ENCODE data around the gene MSX1.

GRCh38 chr4:4849106-4849505, 10.4 kb upstream of the MSX1 start:
- TF ChIP-seq EZH2 (IDR thresholded peaks at IDR 0.05; ENCODE audit: borderline replicate concordance, low read depth, low read length, severe bottlenecking) (no peak), CTCF (IDR thresholded peaks at IDR 0.05; ENCODE audit: extremely low read depth in 1 of 2, insufficient read depth in 1 of 2, low read depth in 1 of 2, low read length in 2 of 2) (no peak), MAX (IDR thresholded peaks at IDR 0.05; ENCODE audit: insufficient read depth, insufficient read length) (no peak), POLR2A (IDR thresholded peaks at IDR 0.05; ENCODE audit: low read depth, low read length) (no peak), POLR2AphosphoS5 (IDR thresholded peaks at IDR 0.05; ENCODE audit: insufficient read depth, low read depth, low read length) (no peak), JUN (IDR thresholded peaks at IDR 0.05; ENCODE audit: borderline replicate concordance, insufficient read depth, insufficient read length, low read depth) (no peak)
